ENCODE results near the gene BTBD16.

BTBD16 gene

GRCh38 chr10:122347170-122347841 is 76.2 kb downstream of the BTBD16 start:
- FAIRE-seq, result no peak

- no peak for FAIRE-seq
Observed at GRCh38 chr10:122348512-122348911, 77.4 kb downstream of the BTBD16 start.

- no peak for FAIRE-seq
Observed at GRCh38 chr10:122348935-122349361, 77.9 kb downstream of the BTBD16 start.

- FAIRE-seq, result no peak
Observed at GRCh38 chr10:122349758-122350369, 78.8 kb downstream of the BTBD16 start.

GRCh38 chr10:122350893-122351292 is 79.8 kb downstream of the BTBD16 start:
- no peak for FAIRE-seq

- no peak for FAIRE-seq
Observed at GRCh38 chr10:122352817-122353525, 81.9 kb downstream of the BTBD16 start.

- no peak for FAIRE-seq
Observed at GRCh38 chr10:122354383-122354782, 83.3 kb downstream of the BTBD16 start.

GRCh38 chr10:122357685-122358084 is 86.6 kb downstream of the BTBD16 start:
- FAIRE-seq, result no peak

- no peak for FAIRE-seq
Observed at GRCh38 chr10:122359621-122360020, 88.5 kb downstream of the BTBD16 start.

GRCh38 chr10:122361046-122361445 is 90.0 kb downstream of the BTBD16 start:
- FAIRE-seq, result no peak

GRCh38 chr10:122362031-122362592 is 91.0 kb downstream of the BTBD16 start:
- no peak for FAIRE-seq

- no peak for FAIRE-seq
Observed at GRCh38 chr10:122362621-122363020, 91.5 kb downstream of the BTBD16 start.

GRCh38 chr10:122363311-122363710 is 92.2 kb downstream of the BTBD16 start:
- no peak for FAIRE-seq

GRCh38 chr10:122363722-122364463 is 92.8 kb downstream of the BTBD16 start:
- no peak for FAIRE-seq

GRCh38 chr10:122368502-122369254 is 97.6 kb downstream of the BTBD16 start:
- no peak for FAIRE-seq

- no peak for FAIRE-seq
Observed at GRCh38 chr10:122373108-122373507, 102.0 kb downstream of the BTBD16 start.

- no peak for FAIRE-seq
Observed at GRCh38 chr10:122373721-122374120, 102.6 kb downstream of the BTBD16 start.

GRCh38 chr10:122374237-122374858 is 103.3 kb downstream of the BTBD16 start, which contains the start of gene PLEKHA1:
PLEKHA1 (plus strand) TSS chr10:122374708; CDS start chr10:122393201, 18,493 bp downstream.
- FAIRE-seq, result no peak

- no peak for FAIRE-seq
Observed at GRCh38 chr10:122374859-122375678, 104.0 kb downstream of the BTBD16 start.

GRCh38 chr10:122375679-122376160 is 104.6 kb downstream of the BTBD16 start:
- no peak for FAIRE-seq
